ENCODE measurements around the gene GOLT1B.

DNA sequence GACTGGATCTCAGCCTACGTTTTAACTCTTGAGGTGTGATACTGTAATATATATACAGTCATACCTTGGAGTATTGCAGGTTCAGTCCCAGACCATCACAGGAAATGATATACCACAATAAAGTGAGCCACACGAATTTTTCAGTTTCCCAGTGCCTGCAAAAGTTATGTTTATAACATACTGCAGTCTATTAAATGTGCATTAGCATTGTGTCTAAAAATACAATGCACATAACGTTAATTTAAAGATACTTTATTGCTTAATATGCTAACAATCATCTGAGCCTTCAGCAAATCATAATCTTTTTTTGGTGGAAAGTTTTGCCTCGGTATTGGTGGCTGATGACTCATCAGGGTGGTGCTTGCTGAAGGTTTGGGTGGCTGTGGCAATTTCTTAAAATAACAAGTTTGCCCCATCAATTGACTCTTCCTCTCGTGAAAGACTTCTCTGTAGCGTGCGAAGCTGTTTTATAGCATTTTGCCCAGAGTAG lies 45.3 kb upstream of the GOLT1B start:
- TF ChIP-seq POLR2A (IDR thresholded peaks at IDR 0.05; ENCODE audit: low read length) (no peak), GATA1 (IDR thresholded peaks at IDR 0.05; ENCODE audit: low read depth, low read length) (no peak)
